SU-DHL-6 (cell line): ENCODE data around the gene TAF15.

ENCODE experiments used
- H2AFZ ChIP-seq: fragments of 200-600 bp; sonication (generic); 2 replicates; pipeline ENCODE4 v1.6.1; 2014; ENCODE audit warnings: low read depth, mild to moderate bottlenecking, moderate library complexity, mixed read lengths, antibody characterized with exemption, low read length; ENCODE audit not compliant: severe bottlenecking
- H3F3A ChIP-seq: fragments of 200-600 bp; shearing (Covaris generic); 2 replicates; pipeline ENCODE4 v1.6.0; 2016; ENCODE audit warnings: antibody characterized with exemption, mild to moderate bottlenecking; ENCODE audit not compliant: insufficient read depth
- H3K27ac ChIP-seq: fragments of 200-600 bp; sonication (generic); 2 replicates; pipeline ENCODE4 v1.5.1; 2016; ENCODE audit warnings: low read depth, mild to moderate bottlenecking, low read length, moderate library complexity, mixed read lengths
- H3K27me3 ChIP-seq: fragments of 200-600 bp; sonication (generic), shearing (Covaris generic); 2 replicates; pipeline ENCODE4 v1.6.0; 2014; ENCODE audit warnings: mild to moderate bottlenecking, low read length
- H3K36me3 ChIP-seq: fragments of 200-600 bp; sonication (generic); 2 replicates; pipeline ENCODE4 v1.6.1; 2014; ENCODE audit warnings: mild to moderate bottlenecking, low read length, mixed read lengths
- H3K4me2 ChIP-seq: fragments of 300-600, 200-600 bp; shearing (Covaris generic), sonication (generic); 2 replicates; pipeline ENCODE4 v1.6.0; 2014; ENCODE audit warnings: low read length, low read depth, mild to moderate bottlenecking; ENCODE audit not compliant: poor library complexity, severe bottlenecking
- H3K4me3 ChIP-seq: fragments of 200-600 bp; sonication (generic); 2 replicates; pipeline ENCODE4 v1.5.1; 2014; ENCODE audit warnings: antibody characterized with exemption, low read length, mild to moderate bottlenecking, mixed read lengths; ENCODE audit not compliant: insufficient read depth, poor library complexity, severe bottlenecking
- H3K79me2 ChIP-seq: fragments of 200-600 bp; sonication (generic); 2 replicates; pipeline ENCODE4 v1.6.1; 2014; ENCODE audit warnings: mild to moderate bottlenecking, low read length, moderate library complexity; ENCODE audit not compliant: insufficient read depth
- H3K9ac ChIP-seq: fragments of 200-600 bp; sonication (generic); 2 replicates; pipeline ENCODE4 v1.7.0; 2014; ENCODE audit warnings: mild to moderate bottlenecking, low read length
- H3K9me2 ChIP-seq: fragments of 200-600 bp; sonication (generic); replicated peaks from 2 replicates; pipeline ENCODE4 v1.6.1; 2014; ENCODE audit warnings: low read length; ENCODE audit not compliant: insufficient read depth
- H3K9me3 ChIP-seq: fragments of 200-600 bp; sonication (generic); 2 replicates; pipeline ENCODE4 v1.6.1; 2014; ENCODE audit warnings: low read length, mixed read lengths; ENCODE audit not compliant: insufficient read depth
- H4K20me1 ChIP-seq: fragments of 200-600 bp; sonication (generic); 2 replicates; pipeline ENCODE4 v1.6.1; 2014; ENCODE audit warnings: low read depth, mild to moderate bottlenecking, antibody characterized with exemption, low read length, moderate library complexity, mixed read lengths
- CTCF ChIP-seq: fragments of 200-600 bp; sonication (generic); IDR thresholded peaks from one replicate; pipeline ENCODE4 v1.5.1; 2017; ENCODE audit warnings: antibody characterized with exemption, mild to moderate bottlenecking, low read length, moderate library complexity; ENCODE audit not compliant: insufficient read depth, poor library complexity, severe bottlenecking
- EZH2phosphoT487 ChIP-seq: fragments of 200-600 bp; sonication (generic), shearing (Covaris generic); conservative IDR thresholded peaks from 2 replicates; pipeline ENCODE4 v1.6.1; 2018; ENCODE audit warnings: mild to moderate bottlenecking, antibody characterized with exemption, low read length, moderate library complexity, mixed read lengths

TAF15 gene

GRCh38 chr17:35808962-35809854 is at the start of gene TAF15:
TSS of gene TAF15 (plus strand) at chr17:35809484. CDS start at chr17:35809570, 86 bp downstream.
- H3K79me2 ChIP-seq, result peaks cover 49% of the 10 kb centered on the region
- peak within 1 kb of the TSS; percentile 74 for H2AFZ ChIP-seq

GRCh38 chr17:35760587-35760986 is 48.7 kb upstream of the TAF15 start, which contains the start of gene C17orf50:
TSS of gene C17orf50 (plus strand) at chr17:35760887. CDS start at chr17:35760942, 55 bp downstream.
- H2AFZ ChIP-seq, result no peak within 1 kb of the TSS
- H3K27ac ChIP-seq, result no peak within 1 kb of the TSS
- no peak within 1 kb of the TSS for H3K4me3 ChIP-seq
- H3F3A ChIP-seq, result no peaks in the 10 kb centered on the region
- TF ChIP-seq EZH2phosphoT487 (no peak), CTCF (no peak)
- H3K27me3 ChIP-seq, result no peaks in the 10 kb centered on the region
- no peaks in the 10 kb centered on the region for H3K9me2 ChIP-seq
- H3K9ac ChIP-seq, result no peak within 1 kb of the TSS
- H3K36me3 ChIP-seq, result no peaks in the 10 kb centered on the region
- no peaks in the 10 kb centered on the region for H3K79me2 ChIP-seq
- H3K9me3 ChIP-seq, result no peaks in the 10 kb centered on the region
- H4K20me1 ChIP-seq, result no peaks in the 10 kb centered on the region
- no peak within 1 kb of the TSS for H3K4me2 ChIP-seq

More at GRCh38 chr17:35808962-35809854, at the start of gene TAF15:
- Histone ChIP-seq H3K9me2 (no peaks in the 10 kb centered on the region), H3F3A (peaks cover 21% of the 10 kb centered on the region), H3K9me3 (no peaks in the 10 kb centered on the region), H3K27me3 (no peaks in the 10 kb centered on the region), H4K20me1 (peaks cover 29% of the 10 kb centered on the region), H3K9ac (peak within 1 kb of the TSS; percentile 84), H3K4me2 (peak within 1 kb of the TSS; percentile 86), H3K36me3 (peaks cover 8% of the 10 kb centered on the region), H3K4me3 (peak within 1 kb of the TSS; percentile 96), H3K27ac (peak within 1 kb of the TSS; percentile 86)
- TF ChIP-seq EZH2phosphoT487, result no peak
- peak; percentile 85 for TF ChIP-seq CTCF

GRCh38 chr17:35761601-35762000 is 47.7 kb upstream of the TAF15 start:
- H3K4me3 ChIP-seq, result no peak overlapping the region

More at GRCh38 chr17:35761601-35762000, 47.7 kb upstream of the TAF15 start:
- H3K4me2 ChIP-seq, result no peak overlapping the region
- H3K27ac ChIP-seq, result no peak overlapping the region
- no peaks in the 10 kb centered on the region for H3K36me3 ChIP-seq
- H3K9me3 ChIP-seq, result no peaks in the 10 kb centered on the region
- no peak overlapping the region for H3K9ac ChIP-seq
- H3K9me2 ChIP-seq, result no peaks in the 10 kb centered on the region
- TF ChIP-seq EZH2phosphoT487 (no peak), CTCF (no peak)
- no peaks in the 10 kb centered on the region for H4K20me1 ChIP-seq
- no peaks in the 10 kb centered on the region for H3K27me3 ChIP-seq
- H2AFZ ChIP-seq, result no peak overlapping the region
- H3F3A ChIP-seq, result no peaks in the 10 kb centered on the region
- H3K79me2 ChIP-seq, result no peaks in the 10 kb centered on the region
